Lung (tissue), 12 donors: Measurements from ENCODE around the gene GTF2A1L. TPM values are rescaled to one million over a fixed set of nuclear protein-coding genes. Genes with fewer than 3 reads are reported as not detected.

Experiments used
- ATAC-seq: fragments of 200-7000 bp; cut with Tn5 transposase; one replicate; pipeline ENCODE4 v1.9.1; 2020; ENCODE audit warnings: moderate number of reproducible peaks; ENCODE audit not compliant: insufficient read depth, low FRiP score
- DNase-seq, 3 donors: peaks; one replicate each; pipeline ENCODE4 v3.0.0-alpha.2; 2013 to 2017
- H3K27ac ChIP-seq, 2 donors: one replicate each; pipeline ENCODE4 v1.5.1; 2013; ENCODE audit warnings: mild to moderate bottlenecking in 2 of 2, moderate library complexity in 2 of 2, control low read depth in 1 of 2, inconsistent platforms in 1 of 2, low read depth in 1 of 2, low read length in 1 of 2
- H3K27me3 ChIP-seq, 3 donors: one replicate each; pipeline ENCODE4 v1.5.1; 2013; ENCODE audit warnings: low read length in 2 of 3; ENCODE audit not compliant: control insufficient read depth in 3 of 3, insufficient read depth in 3 of 3
- H3K36me3 ChIP-seq, 4 donors: one replicate each; pipeline ENCODE4 v1.5.1; 2013; ENCODE audit warnings: low read length in 4 of 4, mild to moderate bottlenecking in 1 of 4, moderate library complexity in 1 of 4; ENCODE audit not compliant: control insufficient read depth in 4 of 4, insufficient read depth in 4 of 4
- H3K4me1 ChIP-seq, 5 donors: one replicate each; pipeline ENCODE4 v1.5.1; 2013; ENCODE audit warnings: low read length in 5 of 5, mild to moderate bottlenecking in 2 of 5, moderate library complexity in 1 of 5; ENCODE audit not compliant: control insufficient read depth in 5 of 5, insufficient read depth in 5 of 5
- H3K4me3 ChIP-seq: one replicate; pipeline ENCODE4 v1.5.1; 2013; ENCODE audit warnings: mild to moderate bottlenecking, control low read depth, moderate library complexity
- H3K9ac ChIP-seq, 2 donors: one replicate each; pipeline ENCODE4 v1.5.1; 2013; ENCODE audit warnings: low read length in 2 of 2, control low read depth in 1 of 2; ENCODE audit not compliant: insufficient read depth in 1 of 2
- H3K9me3 ChIP-seq, 4 donors: one replicate each; pipeline ENCODE4 v1.5.1; 2013; ENCODE audit warnings: low read length in 3 of 4, mild to moderate bottlenecking in 1 of 4, moderate library complexity in 1 of 4; ENCODE audit not compliant: control insufficient read depth in 4 of 4, insufficient read depth in 3 of 4
- WGBS, 2 donors: extraction: QIAGEN DNeasy Blood & Tissue Kit; methylation state at CpG; one replicate each; pipeline ENCODE4 v1.1.7; 2013; 5-methylcytosine and 5-hydroxymethylcytosine counted together
- polyA plus RNA-seq, 2 donors: library from polyadenylated mRNA; stranded (reverse); fragments of 200-250 nt; gene quantifications; one replicate each; pipeline ENCODE4 v1.2.1, GENCODE V29; 2013
- total RNA-seq, 2 donors: library from RNA; depleted of rRNA in 1 of 2; stranded (reverse); fragments of >200 nt in 1 of 2; gene quantifications; one replicate each; pipeline ENCODE4 v1.2.1, GENCODE V29; 2014 to 2021
- TF ChIP-seq, protein P1 (sequence below): IDR thresholded peaks from 2 replicates; pipeline ENCODE4 v1.5.1; 2012; ENCODE audit warnings: mild to moderate bottlenecking; ENCODE audit errors: control extremely low read depth, extremely low read depth
- donor health status: control.
- donor health status: control.
- donor health status: Bipolar disorder and iron deficiency.
- donor health status: healthy.
- donor health status: DM: yes; HTN: yes; CAD: no.

Gene GTF2A1L
- total and polyA plus RNA-seq, 4 donors: 0.39 to 1.6 (median 0.51) TPM; not detected in 1

DNA sequence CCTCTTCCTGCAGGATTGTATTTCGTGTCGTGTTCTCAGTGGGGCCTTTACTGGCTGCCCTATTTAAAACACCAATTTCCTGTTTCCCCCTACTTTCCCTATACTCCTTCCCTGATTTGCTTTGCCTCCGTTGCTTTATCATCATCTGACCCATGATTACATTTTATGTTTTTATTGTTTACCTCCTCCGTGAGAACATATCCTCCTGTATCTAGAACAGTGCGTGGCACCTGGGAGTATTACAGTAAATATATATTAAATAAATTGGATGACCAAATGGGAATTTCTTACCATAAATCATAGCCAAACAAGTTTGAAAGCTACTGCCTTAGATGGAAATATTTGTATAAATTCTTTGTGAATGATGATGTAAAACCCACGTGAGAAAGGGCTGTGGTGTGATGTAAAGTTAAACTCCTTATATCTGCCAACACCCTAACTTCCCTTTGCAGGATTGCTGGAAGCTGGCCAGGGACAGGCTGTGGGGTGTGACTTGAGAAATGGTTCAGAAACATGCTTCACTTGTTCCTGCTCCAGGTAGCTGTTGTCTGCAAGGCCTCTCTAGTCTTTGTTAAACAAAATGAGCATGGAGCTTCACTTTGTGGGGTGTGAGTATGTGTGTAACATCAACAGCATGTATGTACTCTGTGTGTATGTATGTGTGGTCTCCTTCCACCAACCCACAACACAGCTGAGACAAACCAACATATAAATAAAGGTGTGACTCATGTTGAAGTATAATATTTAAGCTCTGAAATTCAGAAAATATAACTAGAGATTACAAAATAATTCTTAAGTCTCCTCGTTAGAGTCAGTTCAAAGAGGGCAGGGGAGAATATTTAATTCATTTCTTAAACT, 97.6 kb downstream of the GTF2A1L start:
- Histone ChIP-seq H3K4me1 (peaks cover 2 to 38% (median 12%) of the 10 kb centered on the region in 5 donors), H3K27me3 (no peaks in the 10 kb centered on the region), H3K36me3 (no peaks in the 10 kb centered on the region), H3K27ac (no peak overlapping the region), H3K4me3 (no peak overlapping the region), H3K9me3 (no peaks in the 10 kb centered on the region), H3K9ac (no peak overlapping the region)
- 52 to 69% methylated on average over 7 of the region's 7 CpGs for WGBS, 2 donors
- DNase-seq (peak; percentile 56 to 61 (median 58)), ATAC-seq (no peak)
- TF ChIP-seq, protein P1, sequence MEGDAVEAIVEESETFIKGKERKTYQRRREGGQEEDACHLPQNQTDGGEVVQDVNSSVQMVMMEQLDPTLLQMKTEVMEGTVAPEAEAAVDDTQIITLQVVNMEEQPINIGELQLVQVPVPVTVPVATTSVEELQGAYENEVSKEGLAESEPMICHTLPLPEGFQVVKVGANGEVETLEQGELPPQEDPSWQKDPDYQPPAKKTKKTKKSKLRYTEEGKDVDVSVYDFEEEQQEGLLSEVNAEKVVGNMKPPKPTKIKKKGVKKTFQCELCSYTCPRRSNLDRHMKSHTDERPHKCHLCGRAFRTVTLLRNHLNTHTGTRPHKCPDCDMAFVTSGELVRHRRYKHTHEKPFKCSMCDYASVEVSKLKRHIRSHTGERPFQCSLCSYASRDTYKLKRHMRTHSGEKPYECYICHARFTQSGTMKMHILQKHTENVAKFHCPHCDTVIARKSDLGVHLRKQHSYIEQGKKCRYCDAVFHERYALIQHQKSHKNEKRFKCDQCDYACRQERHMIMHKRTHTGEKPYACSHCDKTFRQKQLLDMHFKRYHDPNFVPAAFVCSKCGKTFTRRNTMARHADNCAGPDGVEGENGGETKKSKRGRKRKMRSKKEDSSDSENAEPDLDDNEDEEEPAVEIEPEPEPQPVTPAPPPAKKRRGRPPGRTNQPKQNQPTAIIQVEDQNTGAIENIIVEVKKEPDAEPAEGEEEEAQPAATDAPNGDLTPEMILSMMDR: no peak

DNA sequence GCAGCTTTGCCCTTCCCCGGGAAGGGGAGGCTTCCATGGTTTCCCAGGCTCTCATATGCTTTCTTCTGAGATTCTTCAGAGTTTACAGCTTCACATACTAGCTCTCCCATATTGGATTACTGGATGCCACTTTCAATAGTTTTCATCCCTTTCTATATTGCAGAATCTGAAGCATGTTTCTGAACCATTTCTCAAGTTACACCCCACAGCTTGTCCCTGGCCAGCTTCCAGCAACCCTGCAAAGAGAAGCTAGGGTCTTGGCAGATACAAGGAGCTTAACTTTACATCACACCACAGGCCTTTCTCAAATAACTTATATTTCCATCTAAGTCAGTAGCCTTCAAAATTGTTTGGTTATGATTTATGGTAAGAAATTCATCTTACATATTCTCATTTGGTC, 98.3 kb downstream of the GTF2A1L start:
- no peaks in the 10 kb centered on the region for H3K9me3 ChIP-seq
- DNase-seq: peak; percentile 83 to 90 (median 89)
- ATAC-seq: no peak
- H3K4me3 ChIP-seq: no peak overlapping the region
- TF ChIP-seq, protein P1: no peak
- H3K9ac ChIP-seq: no peak overlapping the region
- H3K27ac ChIP-seq: no peak overlapping the region
- 59 to 81% methylated on average over 1 of the region's 1 CpG for WGBS, 2 donors
- no peaks in the 10 kb centered on the region for H3K36me3 ChIP-seq
- no peaks in the 10 kb centered on the region for H3K27me3 ChIP-seq
- H3K4me1 ChIP-seq: peaks cover 2 to 38% (median 12%) of the 10 kb centered on the region in 5 donors

DNA sequence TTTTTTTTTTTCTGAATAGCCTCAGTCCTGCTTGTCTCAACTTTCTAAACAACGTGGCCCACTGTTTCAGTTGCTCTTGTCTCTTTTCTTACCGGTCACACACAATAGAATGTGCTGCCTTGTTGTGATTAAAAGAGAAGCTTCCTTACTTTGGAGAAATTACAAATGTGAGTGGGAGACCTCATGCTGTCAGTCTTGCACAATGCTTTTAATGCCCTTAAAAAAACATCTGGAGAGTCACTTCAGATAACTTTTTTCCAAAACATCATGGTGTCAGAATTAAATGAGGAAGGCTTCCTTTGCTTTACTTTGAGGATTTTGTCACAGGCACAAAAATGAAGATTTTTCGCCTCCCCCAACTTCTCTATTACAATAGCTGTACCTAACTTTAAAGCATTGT, 100.2 kb downstream of the GTF2A1L start:
- peak in 1 of 3 donors; percentile 27 for DNase-seq
- Histone ChIP-seq H3K4me3 (no peak overlapping the region), H3K4me1 (peaks cover 2 to 38% (median 12%) of the 10 kb centered on the region in 5 donors), H3K9ac (no peak overlapping the region), H3K27me3 (no peaks in the 10 kb centered on the region), H3K36me3 (no peaks in the 10 kb centered on the region), H3K9me3 (no peaks in the 10 kb centered on the region), H3K27ac (no peak overlapping the region)
- TF ChIP-seq, protein P1: no peak
- no peak for ATAC-seq
- 57 to 67% methylated on average over 3 of the region's 3 CpGs for WGBS, 2 donors
